WTC11 (cell line): ENCODE data around the gene KLHL25. TPM values are rescaled to one million over a fixed set of nuclear protein-coding genes. Genes with fewer than 3 reads are reported as not detected.

Experiments
- ATAC-seq: fragments of 200-7000 bp; cut with Tn5 transposase; 2 replicates; pipeline ENCODE4 v1.10.0; 2021; ENCODE audit warnings: mild to moderate bottlenecking, moderate library complexity
- CTCF ChIA-PET: fragments of 300-600 bp; sonication (Branson Sonifier 250); formaldehyde crosslinking; loops from one replicate; lab custom pipeline; 2021; ENCODE audit warnings: antibody characterized with exemption; lab: Charles Lee
- POLR2A ChIA-PET: fragments of 350-600 bp; sonication (Branson Sonifier 250); formaldehyde crosslinking; loops from one replicate; lab custom pipeline; 2021; ENCODE audit warnings: antibody characterized with exemption; lab: Charles Lee
- DNase-seq: peaks from one replicate; pipeline ENCODE4 v3.0.0; 2021; ENCODE audit warnings: low spot score
- H3K27ac Mint-ChIP-seq: 2 replicates; pipeline ENCODE4 v1.8.0; 2021; ENCODE audit warnings: mixed read lengths
- H3K27me3 Mint-ChIP-seq: 2 replicates; pipeline ENCODE4 v1.8.0; 2021; ENCODE audit warnings: low read depth, mild to moderate bottlenecking, moderate library complexity, mixed read lengths
- H3K36me3 Mint-ChIP-seq: 2 replicates; pipeline ENCODE4 v1.8.0; 2021; ENCODE audit warnings: mixed read lengths
- H3K4me1 Mint-ChIP-seq: 2 replicates; pipeline ENCODE4 v1.8.0; 2022; ENCODE audit warnings: mixed read lengths
- H3K4me3 Mint-ChIP-seq: 2 replicates; pipeline ENCODE4 v1.8.0; 2021; ENCODE audit warnings: mild to moderate bottlenecking, moderate library complexity, mixed read lengths
- H3K9me3 Mint-ChIP-seq: 2 replicates; pipeline ENCODE4 v1.8.0; 2021; ENCODE audit warnings: mixed read lengths
- AFF4 ChIP-seq: sonication (generic); formaldehyde crosslinking; IDR thresholded peaks from 2 replicates; pipeline ENCODE4 v1.8.1; 2023; ENCODE audit warnings: mild to moderate bottlenecking, missing genetic modification reagents, borderline replicate concordance
- ARID4B ChIP-seq: sonication (generic); formaldehyde crosslinking; IDR thresholded peaks from 2 replicates; pipeline ENCODE4 v1.8.0; 2023; ENCODE audit warnings: missing genetic modification reagents, mild to moderate bottlenecking, borderline replicate concordance
- ATF1 ChIP-seq: sonication (generic); formaldehyde crosslinking; IDR thresholded peaks from 2 replicates; pipeline ENCODE4 v1.8.1; 2023; ENCODE audit warnings: mild to moderate bottlenecking, moderate library complexity, missing genetic modification reagents
- ATF2 ChIP-seq: sonication (generic); formaldehyde crosslinking; IDR thresholded peaks from 2 replicates; pipeline ENCODE4 v1.8.1; 2022; ENCODE audit warnings: low read depth, missing genetic modification reagents, borderline replicate concordance
- ATF3 ChIP-seq: sonication (generic); formaldehyde crosslinking; conservative IDR thresholded peaks from 2 replicates; pipeline ENCODE4 v1.8.1; 2022; ENCODE audit warnings: mild to moderate bottlenecking, missing genetic modification reagents
- CREB1 ChIP-seq: sonication (generic); formaldehyde crosslinking; IDR thresholded peaks from 2 replicates; pipeline ENCODE4 v1.8.0; 2023; ENCODE audit warnings: mild to moderate bottlenecking, missing genetic modification reagents
- ETV6 ChIP-seq: sonication (generic); formaldehyde crosslinking; IDR thresholded peaks from 2 replicates; pipeline ENCODE4 v1.8.1; 2022; ENCODE audit warnings: mild to moderate bottlenecking, missing genetic modification reagents
- IRF2 ChIP-seq: sonication (generic); formaldehyde crosslinking; IDR thresholded peaks from 2 replicates; pipeline ENCODE4 v1.8.0; 2022; ENCODE audit warnings: low read depth, missing genetic modification reagents, borderline replicate concordance
- KAT7 ChIP-seq: sonication (generic); formaldehyde crosslinking; IDR thresholded peaks from 2 replicates; pipeline ENCODE4 v1.8.1; 2023; ENCODE audit warnings: missing genetic modification reagents, mild to moderate bottlenecking, borderline replicate concordance
- MYBL2 ChIP-seq: sonication (generic); formaldehyde crosslinking; IDR thresholded peaks from 2 replicates; pipeline ENCODE4 v1.8.1; 2023; ENCODE audit warnings: mild to moderate bottlenecking, moderate library complexity, missing genetic modification reagents
- NR1H2 ChIP-seq: sonication (generic); formaldehyde crosslinking; IDR thresholded peaks from 2 replicates; pipeline ENCODE4 v1.9.0; 2021; ENCODE audit warnings: mild to moderate bottlenecking, moderate library complexity, missing genetic modification reagents
- PRDM15 ChIP-seq: sonication (generic); formaldehyde crosslinking; IDR thresholded peaks from 2 replicates; pipeline ENCODE4 v1.8.0; 2022; ENCODE audit warnings: missing genetic modification reagents
- PREB ChIP-seq: sonication (generic); formaldehyde crosslinking; IDR thresholded peaks from 2 replicates; pipeline ENCODE4 v1.8.1; 2022; ENCODE audit warnings: mild to moderate bottlenecking, missing genetic modification reagents, moderate library complexity, borderline replicate concordance
- SP1 ChIP-seq: sonication (generic); formaldehyde crosslinking; conservative IDR thresholded peaks from 2 replicates; pipeline ENCODE4 v1.8.1; 2022; ENCODE audit warnings: missing genetic modification reagents
- ZNF121 ChIP-seq: sonication (generic); formaldehyde crosslinking; IDR thresholded peaks from 2 replicates; pipeline ENCODE4 v1.8.0; 2023; ENCODE audit warnings: missing genetic modification reagents
- ZNF263 ChIP-seq: sonication (generic); formaldehyde crosslinking; IDR thresholded peaks from 2 replicates; pipeline ENCODE4 v1.8.1; 2022; ENCODE audit warnings: low read depth, mild to moderate bottlenecking, moderate library complexity, missing genetic modification reagents
- total RNA-seq: library from RNA; stranded (reverse); gene quantifications from 3 replicates; pipeline ENCODE4 v1.2.3, GENCODE V29; 2021

KLHL25 gene
- total RNA-seq, 1 experiment from 2014 or later = 14.1 TPM

- TF ChIP-seq CREB1 (CRISPR knock-in tag) (no peak), PRDM15 (CRISPR knock-in tag) (no peak), ARID4B (CRISPR knock-in tag) (no peak), ATF3 (CRISPR knock-in tag) (no peak)
These were observed 12.7 kb downstream of the KLHL25 start (continued) for GRCh38 chr15:85782064-85782463.

- Mint-ChIP-seq H3K36me3 (no peaks in the 10 kb centered on the region), H3K27me3 (no peaks in the 10 kb centered on the region), H3K9me3 (no peaks in the 10 kb centered on the region), H3K27ac (no peak overlapping the region), H3K4me1 (peaks cover 47% of the 10 kb centered on the region), H3K4me3 (no peak overlapping the region)
- POLR2A ChIA-PET = no interaction called here
- DNase-seq (no peak), ATAC-seq (no peak)
- CTCF ChIA-PET = no interaction called here
- TF ChIP-seq IRF2 (no peak), ATF2 (CRISPR knock-in tag) (no peak), ATF3 (CRISPR knock-in tag) (no peak), ETV6 (CRISPR knock-in tag) (no peak), PRDM15 (CRISPR knock-in tag) (no peak), AFF4 (CRISPR knock-in tag) (no peak), SP1 (CRISPR knock-in tag) (no peak), KAT7 (no peak), ZNF121 (no peak), MYBL2 (CRISPR knock-in tag) (no peak), PREB (CRISPR knock-in tag) (no peak), ZNF263 (CRISPR knock-in tag) (no peak), NR1H2 (CRISPR knock-in tag) (no peak), ATF1 (no peak)
These were observed 13.6 kb downstream of the KLHL25 start for GRCh38 chr15:85781099-85781498.
